ENCODE data around the gene GFY.
"Not testable (repeated sequence)": the region's sequence is repeated elsewhere in the genome, so short reads cannot be mapped to it uniquely, and the experiment has no call there.

The GFY gene

DNA sequence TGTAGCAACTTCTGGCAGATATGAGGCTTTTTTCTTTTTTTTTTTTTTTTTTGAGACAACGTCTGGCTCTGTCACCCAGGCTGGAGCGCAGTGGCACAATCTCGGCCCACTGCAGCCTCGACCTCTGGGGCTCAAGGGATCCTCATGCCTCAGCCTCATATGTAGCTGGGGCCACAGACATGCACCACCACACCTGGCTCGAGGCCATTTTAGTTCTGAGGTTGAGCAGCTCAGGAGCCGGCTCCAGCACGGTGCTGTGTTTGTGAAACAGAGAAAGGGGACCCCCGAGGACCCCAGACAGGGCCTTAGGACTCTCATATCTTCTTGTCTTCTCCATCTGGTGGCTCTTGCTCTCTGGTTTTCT is 45.4 kb downstream of the GFY start:
- in situ Hi-C loops (cut with MboI; ENCODE audit: low sequenced_read_pairs, unreplicated experiment) = no loop called here
- TF ChIP-seq, protein P1, sequence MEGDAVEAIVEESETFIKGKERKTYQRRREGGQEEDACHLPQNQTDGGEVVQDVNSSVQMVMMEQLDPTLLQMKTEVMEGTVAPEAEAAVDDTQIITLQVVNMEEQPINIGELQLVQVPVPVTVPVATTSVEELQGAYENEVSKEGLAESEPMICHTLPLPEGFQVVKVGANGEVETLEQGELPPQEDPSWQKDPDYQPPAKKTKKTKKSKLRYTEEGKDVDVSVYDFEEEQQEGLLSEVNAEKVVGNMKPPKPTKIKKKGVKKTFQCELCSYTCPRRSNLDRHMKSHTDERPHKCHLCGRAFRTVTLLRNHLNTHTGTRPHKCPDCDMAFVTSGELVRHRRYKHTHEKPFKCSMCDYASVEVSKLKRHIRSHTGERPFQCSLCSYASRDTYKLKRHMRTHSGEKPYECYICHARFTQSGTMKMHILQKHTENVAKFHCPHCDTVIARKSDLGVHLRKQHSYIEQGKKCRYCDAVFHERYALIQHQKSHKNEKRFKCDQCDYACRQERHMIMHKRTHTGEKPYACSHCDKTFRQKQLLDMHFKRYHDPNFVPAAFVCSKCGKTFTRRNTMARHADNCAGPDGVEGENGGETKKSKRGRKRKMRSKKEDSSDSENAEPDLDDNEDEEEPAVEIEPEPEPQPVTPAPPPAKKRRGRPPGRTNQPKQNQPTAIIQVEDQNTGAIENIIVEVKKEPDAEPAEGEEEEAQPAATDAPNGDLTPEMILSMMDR (IDR thresholded peaks at IDR 0.05; ENCODE audit: borderline replicate concordance, control extremely low read depth, extremely low read depth, insufficient read depth, missing control alignments) = no peak

GRCh38 chr19:49472936-49473335 is 47.7 kb downstream of the GFY start:
- no peak for DNase-seq (ENCODE audit: low spot score)
- TF ChIP-seq, protein P1 (IDR thresholded peaks at IDR 0.05; ENCODE audit: borderline replicate concordance, control extremely low read depth, extremely low read depth, insufficient read depth, missing control alignments) = no peak
- in situ Hi-C loops (cut with MboI; ENCODE audit: low sequenced_read_pairs, unreplicated experiment) = no loop called here

More for the DNA sequence above, 45.4 kb downstream of the GFY start:
- no peak for DNase-seq (ENCODE audit: low spot score)

DNA sequence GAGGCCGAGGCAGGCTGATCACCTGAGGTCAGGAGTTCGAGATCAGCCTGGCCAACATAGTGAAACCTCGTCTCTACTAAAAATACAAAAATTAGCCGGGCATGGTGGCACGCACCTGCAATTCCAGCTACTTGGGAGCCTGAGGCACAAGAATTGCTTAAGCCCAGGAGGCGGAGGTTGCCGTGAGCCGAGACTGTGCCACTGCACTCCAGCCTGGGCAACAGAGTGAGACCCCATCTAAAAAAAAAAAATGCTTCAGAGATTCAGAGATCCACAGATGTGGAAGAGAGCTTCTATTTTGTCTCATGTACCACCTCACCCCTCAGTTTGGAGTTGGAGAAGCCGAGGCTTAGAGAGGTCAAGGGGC is 48.3 kb downstream of the GFY start:
- DNase-seq (ENCODE audit: low spot score); in situ Hi-C loops (cut with MboI; ENCODE audit: low sequenced_read_pairs, unreplicated experiment): not testable (repeated sequence)

GRCh38 chr19:49473868-49474541 is 48.8 kb downstream of the GFY start, which contains the start of gene FLT3LG:
Gene FLT3LG, plus strand, starts transcription at chr19:49474215. Its CDS starts 425 bp downstream, at chr19:49474640.
- in situ Hi-C loops (cut with MboI; ENCODE audit: low sequenced_read_pairs, unreplicated experiment) = no loop called here
- peak; percentile 95 for DNase-seq (ENCODE audit: low spot score)
- TF ChIP-seq, protein P1 (IDR thresholded peaks at IDR 0.05; ENCODE audit: borderline replicate concordance, control extremely low read depth, extremely low read depth, insufficient read depth, missing control alignments) = peak; percentile 97

- in situ Hi-C loops (cut with MboI; ENCODE audit: low sequenced_read_pairs, unreplicated experiment) = no loop called here
- DNase-seq (ENCODE audit: low spot score) = no peak
- TF ChIP-seq, protein P1 (IDR thresholded peaks at IDR 0.05; ENCODE audit: borderline replicate concordance, control extremely low read depth, extremely low read depth, insufficient read depth, missing control alignments) = no peak
Observed at GRCh38 chr19:49474542-49474924, 49.3 kb downstream of the GFY start.

DNA sequence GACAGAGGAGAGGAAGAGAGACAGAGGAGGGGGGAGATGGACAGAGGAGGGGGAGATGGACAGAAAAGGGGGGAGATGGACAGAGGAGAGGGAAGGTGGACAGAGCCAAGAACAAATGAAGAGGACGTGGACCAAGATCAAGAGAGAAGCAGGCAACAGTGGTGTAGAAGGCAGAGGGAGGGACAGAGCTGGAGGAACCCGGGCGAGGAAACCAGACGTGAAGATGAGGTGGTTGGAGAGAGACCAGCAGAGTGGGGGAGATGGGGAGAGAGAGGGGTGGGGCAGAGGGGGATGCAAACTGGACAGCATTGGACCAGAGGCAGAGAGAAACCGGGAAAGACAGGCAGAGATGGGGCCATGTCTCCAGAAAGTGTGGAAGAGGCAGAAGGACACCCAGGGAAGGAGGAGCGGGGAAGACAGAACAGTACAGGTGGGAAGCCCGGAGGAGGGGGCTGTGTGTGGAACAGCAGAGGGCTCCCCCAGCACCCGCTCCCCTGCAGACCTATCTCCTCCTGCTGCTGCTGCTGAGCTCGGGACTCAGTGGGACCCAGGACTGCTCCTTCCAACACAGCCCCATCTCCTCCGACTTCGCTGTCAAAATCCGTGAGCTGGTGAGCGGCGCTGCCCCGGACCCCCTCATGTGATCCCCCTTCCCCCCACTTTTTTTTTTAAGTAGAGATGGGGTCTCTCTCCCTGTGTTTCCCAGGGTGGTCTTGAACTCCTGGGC is 50.2 kb downstream of the GFY start:
- TF ChIP-seq, protein P1 (IDR thresholded peaks at IDR 0.05; ENCODE audit: borderline replicate concordance, control extremely low read depth, extremely low read depth, insufficient read depth, missing control alignments) = no peak
- in situ Hi-C loops (cut with MboI; ENCODE audit: low sequenced_read_pairs, unreplicated experiment) = no loop called here

More for the DNA sequence above, 50.2 kb downstream of the GFY start:
- DNase-seq (ENCODE audit: low spot score) = peak; percentile 33
